ENCODE measurements around the gene PKNOX2. TPM values are rescaled to one million over a fixed set of nuclear protein-coding genes. Genes with fewer than 3 reads are reported as not detected.
A peak's percentile ranks its signal among the peaks of the same experiment; 100 is the strongest.

The PKNOX2 gene
- total RNA-seq, 2 donors from 2014 or later, result 5.5 to 6.9 TPM

GRCh38 chr11:125312391-125312790, 147.8 kb downstream of the PKNOX2 start:
- Histone ChIP-seq H3K27ac (no peak overlapping the region), H3K4me1 (peaks cover 0 to 27% of the 10 kb centered on the region in 2 donors), H3K27me3 (no peaks in the 10 kb centered on the region), H3K9me3 (no peaks in the 10 kb centered on the region), H3K4me3 (no peak overlapping the region), H3K36me3 (no peaks in the 10 kb centered on the region)
- TF ChIP-seq CTCF (IDR thresholded peaks at IDR 0.05), result no peak
- no peak for DNase-seq (ENCODE audit: low spot score)

GRCh38 chr11:125312812-125313211, 148.3 kb downstream of the PKNOX2 start:
- no peak overlapping the region for H3K27ac ChIP-seq
- no peak overlapping the region for H3K4me3 ChIP-seq
- no peaks in the 10 kb centered on the region for H3K27me3 ChIP-seq
- H3K36me3 ChIP-seq, result no peaks in the 10 kb centered on the region
- DNase-seq (ENCODE audit: low spot score), result no peak
- TF ChIP-seq CTCF (IDR thresholded peaks at IDR 0.05), result no peak
- no peaks in the 10 kb centered on the region for H3K9me3 ChIP-seq
- H3K4me1 ChIP-seq, result peaks cover 0 to 27% of the 10 kb centered on the region in 2 donors

GRCh38 chr11:125313271-125314219, 149.0 kb downstream of the PKNOX2 start:
- H3K27ac ChIP-seq, result no peak overlapping the region
- no peak for DNase-seq (ENCODE audit: low spot score)
- no peaks in the 10 kb centered on the region for H3K27me3 ChIP-seq
- H3K4me1 ChIP-seq, result peaks cover 0 to 27% of the 10 kb centered on the region in 2 donors
- no peak overlapping the region for H3K4me3 ChIP-seq
- H3K36me3 ChIP-seq, result no peaks in the 10 kb centered on the region
- no peaks in the 10 kb centered on the region for H3K9me3 ChIP-seq
- TF ChIP-seq CTCF (IDR thresholded peaks at IDR 0.05), result no peak

- H3K9me3 ChIP-seq, result no peaks in the 10 kb centered on the region
- H3K27me3 ChIP-seq, result no peaks in the 10 kb centered on the region
- H3K27ac ChIP-seq, result no peak overlapping the region
- no peaks in the 10 kb centered on the region for H3K36me3 ChIP-seq
- no peak overlapping the region for H3K4me3 ChIP-seq
- no peak for TF ChIP-seq CTCF (IDR thresholded peaks at IDR 0.05)
- no peak for DNase-seq (ENCODE audit: low spot score)
- peaks cover 0 to 27% of the 10 kb centered on the region in 2 donors for H3K4me1 ChIP-seq
Measured at GRCh38 chr11:125314276-125315078, 149.9 kb downstream of the PKNOX2 start.

- Histone ChIP-seq H3K9me3 (no peaks in the 10 kb centered on the region), H3K27me3 (no peaks in the 10 kb centered on the region), H3K4me1 (peaks cover 0 to 27% of the 10 kb centered on the region in 2 donors), H3K27ac (peak overlapping the region in 1 of 2 donors; percentile 8), H3K4me3 (no peak overlapping the region), H3K36me3 (no peaks in the 10 kb centered on the region)
- no peak for DNase-seq (ENCODE audit: low spot score)
- no peak for TF ChIP-seq CTCF (IDR thresholded peaks at IDR 0.05)
Measured at GRCh38 chr11:125315079-125315740, 150.7 kb downstream of the PKNOX2 start.

Measured in right atrium auricular region (tissue), 2 donors.